Cardiac fibroblast (primary cell): Measurements from ENCODE around the gene CDC42EP3.

ENCODE experiments used
- DNase-seq, 2 donors: peaks; one replicate each; pipeline versions ENCODE4 v3.0.0 to v3.0.0-alpha.2; 2010; ENCODE audit warnings: low read depth in 2 of 2
- H3K4me3 ChIP-seq, 2 donors: replicated peaks in 1 of 2; 1 replicate in 1 of 2; 2 replicates in 1 of 2; pipeline ENCODE4 v1.5.1; 2011; ENCODE audit warnings: low read depth in 2 of 2, low read length in 2 of 2, mild to moderate bottlenecking in 2 of 2, moderate library complexity in 1 of 2
- TF ChIP-seq, protein P1 (sequence below): IDR thresholded peaks from one replicate; pipeline ENCODE4 v1.5.1; 2011; ENCODE audit warnings: low read depth, mild to moderate bottlenecking, low read length, inconsistent platforms

The CDC42EP3 gene

DNA sequence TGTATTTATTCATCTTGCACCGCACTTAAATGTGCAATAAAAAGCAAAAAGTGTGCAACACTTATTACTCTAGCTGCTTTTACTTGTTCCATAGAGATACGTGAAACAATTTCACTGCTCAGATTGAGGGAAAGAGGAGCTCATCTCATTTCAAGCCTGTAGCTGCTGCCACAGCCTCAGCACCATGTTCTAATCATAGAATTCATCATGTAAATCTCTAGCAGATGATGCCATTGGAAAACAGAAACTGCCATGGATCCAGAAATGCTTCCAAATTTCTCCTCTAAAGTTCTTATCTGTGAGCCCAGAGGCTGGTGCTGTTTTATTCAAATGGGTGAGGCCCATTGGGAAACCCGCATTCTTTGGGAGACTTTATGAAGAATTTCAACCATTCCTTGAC, 2.0 kb downstream of the CDC42EP3 start:
- TF ChIP-seq, protein P1, sequence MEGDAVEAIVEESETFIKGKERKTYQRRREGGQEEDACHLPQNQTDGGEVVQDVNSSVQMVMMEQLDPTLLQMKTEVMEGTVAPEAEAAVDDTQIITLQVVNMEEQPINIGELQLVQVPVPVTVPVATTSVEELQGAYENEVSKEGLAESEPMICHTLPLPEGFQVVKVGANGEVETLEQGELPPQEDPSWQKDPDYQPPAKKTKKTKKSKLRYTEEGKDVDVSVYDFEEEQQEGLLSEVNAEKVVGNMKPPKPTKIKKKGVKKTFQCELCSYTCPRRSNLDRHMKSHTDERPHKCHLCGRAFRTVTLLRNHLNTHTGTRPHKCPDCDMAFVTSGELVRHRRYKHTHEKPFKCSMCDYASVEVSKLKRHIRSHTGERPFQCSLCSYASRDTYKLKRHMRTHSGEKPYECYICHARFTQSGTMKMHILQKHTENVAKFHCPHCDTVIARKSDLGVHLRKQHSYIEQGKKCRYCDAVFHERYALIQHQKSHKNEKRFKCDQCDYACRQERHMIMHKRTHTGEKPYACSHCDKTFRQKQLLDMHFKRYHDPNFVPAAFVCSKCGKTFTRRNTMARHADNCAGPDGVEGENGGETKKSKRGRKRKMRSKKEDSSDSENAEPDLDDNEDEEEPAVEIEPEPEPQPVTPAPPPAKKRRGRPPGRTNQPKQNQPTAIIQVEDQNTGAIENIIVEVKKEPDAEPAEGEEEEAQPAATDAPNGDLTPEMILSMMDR, result no peak
- DNase-seq, result peak in 1 of 2 donors; percentile 31
- peak overlapping the region; percentile 8 to 88 for H3K4me3 ChIP-seq

DNA sequence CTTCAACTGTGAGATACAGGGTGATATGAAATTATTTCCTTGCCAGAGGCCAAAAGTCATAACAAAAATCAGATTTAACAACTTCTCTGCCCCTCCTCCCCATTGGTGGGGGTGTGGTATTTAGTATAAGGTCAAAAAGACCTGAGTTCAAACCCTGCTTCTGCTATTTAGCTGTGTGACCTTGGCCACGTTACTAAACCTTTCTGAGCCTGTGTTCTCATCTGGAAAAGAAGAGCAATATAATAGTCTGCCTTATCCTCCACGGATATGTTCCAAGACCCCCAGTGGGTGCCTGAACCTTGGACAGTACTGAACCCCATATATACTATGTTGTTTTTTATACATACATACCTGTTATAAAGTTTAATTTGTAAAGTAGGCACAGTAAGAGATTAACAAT, 3.7 kb downstream of the CDC42EP3 start:
- no peak overlapping the region for H3K4me3 ChIP-seq
- no peak for DNase-seq
- TF ChIP-seq, protein P1, result no peak

- TF ChIP-seq, protein P1, result no peak
- H3K4me3 ChIP-seq, result no peak overlapping the region
- DNase-seq, result no peak
These were observed 4.7 kb downstream of the CDC42EP3 start for GRCh38 chr2:37666772-37667171.

GRCh38 chr2:37665604-37666362, 5.7 kb downstream of the CDC42EP3 start:
- no peak overlapping the region for H3K4me3 ChIP-seq
- DNase-seq, result no peak
- TF ChIP-seq, protein P1, result no peak

GRCh38 chr2:37665043-37665442, 6.4 kb downstream of the CDC42EP3 start:
- no peak for DNase-seq
- no peak overlapping the region for H3K4me3 ChIP-seq

DNA sequence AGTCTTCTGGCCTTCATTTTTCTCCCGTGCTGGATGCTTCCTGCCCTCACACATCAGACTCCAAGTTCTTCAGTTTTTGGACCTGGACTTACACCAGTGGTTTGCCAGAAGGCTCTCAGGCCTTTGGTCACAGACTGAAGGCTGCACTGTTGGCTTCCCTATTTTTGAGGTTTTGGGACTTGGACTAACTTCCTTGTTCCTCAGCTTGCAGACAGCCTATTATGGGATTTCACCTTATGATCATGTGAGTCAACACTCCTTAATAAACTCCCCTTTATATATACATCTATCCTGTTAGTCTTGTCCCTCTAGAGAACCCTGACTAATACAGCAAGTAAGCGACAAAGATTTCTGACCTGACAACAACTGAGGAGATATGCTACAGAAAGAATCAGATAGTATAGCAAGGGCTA, 7.2 kb downstream of the CDC42EP3 start:
- TF ChIP-seq, protein P1, result no peak
- H3K4me3 ChIP-seq, result no peak overlapping the region
- no peak for DNase-seq

More at GRCh38 chr2:37665043-37665442, 6.4 kb downstream of the CDC42EP3 start:
- TF ChIP-seq, protein P1, result no peak
